GM12892 (cell line): ENCODE measurements around the gene ITGB1BP2.

Source experiments
- POLR2A ChIP-seq: IDR thresholded peaks from 2 replicates; pipeline ENCODE4 v1.6.1; 2011; ENCODE audit warnings: low read depth, low read length, control low read depth
- POLR2AphosphoS5 ChIP-seq: IDR thresholded peaks from 2 replicates; pipeline ENCODE4 v1.6.1; 2011; ENCODE audit warnings: low read depth, low read length, control low read depth
- TAF1 ChIP-seq: IDR thresholded peaks from 2 replicates; pipeline ENCODE4 v1.6.1; 2011; ENCODE audit warnings: low read depth, mild to moderate bottlenecking, control low read depth, low read length, borderline replicate concordance

DNA sequence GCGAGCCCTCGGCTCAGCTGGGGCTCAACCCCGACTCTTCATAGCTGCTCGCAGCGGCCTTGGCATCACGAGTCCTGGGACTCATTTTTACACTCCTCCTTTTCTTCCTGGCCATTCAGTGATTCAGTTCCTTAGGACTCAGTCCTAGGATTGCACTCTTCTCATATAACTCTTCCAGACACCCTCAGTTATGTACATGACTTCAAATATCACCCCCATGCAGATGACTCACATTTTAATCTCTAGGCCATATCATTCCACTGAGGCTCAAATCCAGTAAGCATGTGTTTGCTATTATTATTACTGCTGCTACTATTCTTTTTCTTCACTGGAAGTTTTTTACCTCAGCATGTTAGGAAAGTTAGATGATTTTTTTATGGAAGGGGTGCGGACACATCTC, 14.4 kb downstream of the ITGB1BP2 start:
- TF ChIP-seq POLR2AphosphoS5 (no peak), POLR2A (no peak), TAF1 (no peak)
